Spinal cord (tissue), 10 donors: ENCODE results near the gene PPP1R3F. TPM values are rescaled to one million over a fixed set of nuclear protein-coding genes. Genes with fewer than 3 reads are reported as not detected.
"Not testable (repeated sequence)": the region's sequence is repeated elsewhere in the genome, so short reads cannot be mapped to it uniquely, and the experiment has no call there.

Source experiments
- DNase-seq, 6 donors: peaks; one replicate each; pipeline versions ENCODE4 v3.0.0 to v3.0.0-alpha.2; 2013 to 2015; ENCODE audit warnings: low spot score in 6 of 6, low read depth in 4 of 6
- H3K27ac ChIP-seq: one replicate; pipeline ENCODE4 v1.5.1; 2013; ENCODE audit warnings: low read depth, low read length, control low read depth
- H3K27me3 ChIP-seq: one replicate; pipeline ENCODE4 v1.6.1; 2013; ENCODE audit warnings: low read length; ENCODE audit not compliant: control insufficient read depth, insufficient read depth
- H3K36me3 ChIP-seq: one replicate; pipeline ENCODE4 v1.6.1; 2013; ENCODE audit warnings: low read length; ENCODE audit not compliant: control insufficient read depth, insufficient read depth
- H3K4me1 ChIP-seq: one replicate; pipeline ENCODE4 v1.6.1; 2013; ENCODE audit warnings: low read length; ENCODE audit not compliant: control insufficient read depth, insufficient read depth
- H3K4me3 ChIP-seq: one replicate; pipeline ENCODE4 v1.5.1; 2013; ENCODE audit warnings: low read depth, low read length, control low read depth
- H3K9me3 ChIP-seq: one replicate; pipeline ENCODE4 v1.6.1; 2013; ENCODE audit warnings: low read length; ENCODE audit not compliant: control insufficient read depth, insufficient read depth
- WGBS: methylation state at CpG from one replicate; pipeline ENCODE4 v1.1.5; 2013; ENCODE audit warnings: missing lambda C conversion rate; ENCODE audit not compliant: insufficient coverage; 5-methylcytosine and 5-hydroxymethylcytosine counted together
- polyA plus RNA-seq, 2 donors: library from polyadenylated mRNA; unstranded; fragments of 120-200 nt; gene quantifications; one replicate each; pipeline ENCODE4 v1.2.1, GENCODE V29; 2013; ENCODE audit not compliant: insufficient read length in 2 of 2
- total RNA-seq, 2 donors: library from RNA; depleted of rRNA in 1 of 2; stranded (reverse); fragments of 120-200 nt in 1 of 2; fragments of >200 nt in 1 of 2; gene quantifications; one replicate each; pipeline versions ENCODE4 v1.2.3 to v1.2.4, GENCODE V29; 2013 to 2014
- donor health status: healthy.

Gene PPP1R3F
- total and polyA plus RNA-seq, 4 donors = 13.3 to 25.1 (median 18.8) TPM

DNA sequence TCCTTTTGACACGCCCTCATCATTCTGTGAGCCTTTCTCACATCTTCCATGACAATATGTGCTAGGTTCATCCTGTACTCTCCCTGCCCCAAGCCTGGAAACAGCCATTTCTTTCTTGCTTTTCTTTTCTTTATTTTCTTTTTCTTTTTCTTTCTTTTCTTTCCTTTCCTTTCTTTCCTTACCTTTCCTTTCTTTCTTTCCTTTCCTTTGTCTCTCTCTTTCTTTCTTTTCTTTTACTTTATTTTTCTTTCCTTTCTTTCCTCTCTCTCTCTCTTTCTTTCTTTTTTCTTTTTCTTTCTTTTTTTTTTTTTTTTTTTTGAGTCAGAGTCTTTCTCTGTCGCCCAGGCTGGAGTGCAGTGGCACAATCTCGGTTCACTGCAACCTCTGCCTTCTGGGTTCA is 14.6 kb downstream of the PPP1R3F start:
- H3K9me3 ChIP-seq = no peaks in the 10 kb centered on the region
- H3K36me3 ChIP-seq = peaks cover 17% of the 10 kb centered on the region
- H3K27ac ChIP-seq = no peak overlapping the region
- no peaks in the 10 kb centered on the region for H3K27me3 ChIP-seq
- no peak for DNase-seq
- H3K4me3 ChIP-seq = no peak overlapping the region
- 78% methylated on average over 3 of the region's 3 CpGs for WGBS
- H3K4me1 ChIP-seq = peaks cover 3% of the 10 kb centered on the region

DNA sequence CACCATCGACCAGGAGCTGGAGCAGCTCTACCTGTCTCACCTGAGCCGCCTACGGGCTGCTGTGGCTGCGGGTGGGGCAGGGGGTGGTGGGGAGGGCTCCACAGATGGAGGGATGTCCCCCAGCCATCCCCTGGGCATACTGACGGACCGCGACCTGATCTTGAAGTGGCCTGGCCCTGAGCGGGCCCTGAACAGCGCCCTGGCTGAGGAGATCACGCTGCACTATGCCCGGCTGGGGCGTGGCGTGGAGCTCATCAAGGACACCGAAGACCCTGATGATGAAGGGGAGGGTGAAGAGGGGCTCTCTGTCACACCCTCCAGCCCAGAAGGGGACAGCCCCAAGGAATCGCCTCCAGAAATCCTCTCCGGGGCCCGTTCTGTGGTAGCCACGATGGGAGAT is 16.5 kb downstream of the PPP1R3F start:
- peaks cover 3% of the 10 kb centered on the region for H3K4me1 ChIP-seq
- no peak for DNase-seq
- no peaks in the 10 kb centered on the region for H3K27me3 ChIP-seq
- WGBS = 84% methylated on average over 16 of the region's 18 CpGs
- H3K4me3 ChIP-seq = no peak overlapping the region
- H3K27ac ChIP-seq = no peak overlapping the region
- no peaks in the 10 kb centered on the region for H3K9me3 ChIP-seq
- peaks cover 17% of the 10 kb centered on the region for H3K36me3 ChIP-seq

DNA sequence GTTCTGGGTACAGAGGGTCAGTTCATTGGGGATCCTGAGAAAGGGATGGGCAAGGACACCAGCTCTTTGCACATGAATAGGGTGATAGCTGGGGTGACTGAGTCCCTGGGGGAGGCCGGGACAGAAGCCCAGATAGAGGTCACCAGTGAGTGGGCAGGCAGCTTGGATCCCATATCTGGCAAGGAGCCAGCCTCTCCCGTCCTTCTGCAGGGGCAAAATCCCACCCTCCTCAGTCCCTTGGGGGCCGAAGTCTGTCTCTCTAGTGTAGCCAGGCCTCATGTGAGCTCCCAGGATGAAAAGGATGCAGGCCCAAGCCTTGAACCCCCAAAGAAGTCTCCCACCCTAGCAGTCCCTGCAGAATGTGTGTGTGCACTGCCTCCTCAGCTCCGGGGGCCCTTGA is 17.0 kb downstream of the PPP1R3F start:
- H3K9me3 ChIP-seq = no peaks in the 10 kb centered on the region
- 63% methylated on average over 4 of the region's 4 CpGs for WGBS
- peaks cover 17% of the 10 kb centered on the region for H3K36me3 ChIP-seq
- H3K4me1 ChIP-seq = peaks cover 3% of the 10 kb centered on the region
- H3K27ac ChIP-seq = no peak overlapping the region
- DNase-seq = no peak
- no peaks in the 10 kb centered on the region for H3K27me3 ChIP-seq
- no peak overlapping the region for H3K4me3 ChIP-seq

DNA sequence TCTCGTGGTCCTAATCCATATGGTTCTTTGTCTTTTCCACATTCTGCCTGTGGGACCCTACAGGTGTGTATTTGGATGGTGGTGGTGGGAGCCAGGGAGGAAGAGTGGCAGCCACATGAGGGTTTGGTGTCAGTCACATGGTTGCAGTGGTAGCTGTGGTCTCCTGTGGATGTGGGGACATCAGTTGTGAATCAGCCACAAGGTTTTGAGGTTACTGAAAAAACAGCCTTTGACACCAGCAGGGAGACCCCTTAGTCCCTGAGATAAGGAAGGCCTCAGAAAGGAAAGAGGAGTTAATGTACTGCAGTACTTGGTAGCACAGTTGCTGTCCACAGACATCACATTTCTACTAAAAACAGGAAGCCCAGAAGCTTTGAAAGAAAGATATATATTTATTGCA is 18.1 kb downstream of the PPP1R3F start:
- WGBS = 88% methylated on average over 1 of the region's 1 CpG
- Histone ChIP-seq H3K4me3 (no peak overlapping the region), H3K27ac (no peak overlapping the region), H3K9me3 (peaks cover 1% of the 10 kb centered on the region), H3K27me3 (no peaks in the 10 kb centered on the region), H3K36me3 (peaks cover 14% of the 10 kb centered on the region), H3K4me1 (peaks cover 8% of the 10 kb centered on the region)
- no peak for DNase-seq

DNA sequence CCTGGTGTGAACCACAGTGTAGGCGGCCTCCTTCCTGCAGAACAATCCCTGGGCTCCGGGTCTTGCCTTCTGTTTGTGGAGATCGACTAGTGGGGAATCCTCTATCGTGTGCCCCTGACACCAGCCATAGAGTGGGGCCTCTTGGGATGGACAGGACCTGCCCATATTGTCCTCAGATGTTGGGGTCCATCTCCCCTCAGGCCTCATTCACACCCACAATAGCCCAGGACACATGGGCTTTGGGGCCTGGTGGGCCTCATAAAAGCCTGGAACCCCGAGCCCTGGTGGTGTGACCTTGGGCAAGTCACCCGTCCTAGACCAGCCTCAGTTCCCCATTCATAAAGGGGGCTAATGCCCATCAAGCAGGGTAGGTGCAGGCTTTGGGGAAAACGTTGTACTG is 20.6 kb downstream of the PPP1R3F start:
- 56% methylated on average over 5 of the region's 7 CpGs for WGBS
- no peak for DNase-seq

DNA sequence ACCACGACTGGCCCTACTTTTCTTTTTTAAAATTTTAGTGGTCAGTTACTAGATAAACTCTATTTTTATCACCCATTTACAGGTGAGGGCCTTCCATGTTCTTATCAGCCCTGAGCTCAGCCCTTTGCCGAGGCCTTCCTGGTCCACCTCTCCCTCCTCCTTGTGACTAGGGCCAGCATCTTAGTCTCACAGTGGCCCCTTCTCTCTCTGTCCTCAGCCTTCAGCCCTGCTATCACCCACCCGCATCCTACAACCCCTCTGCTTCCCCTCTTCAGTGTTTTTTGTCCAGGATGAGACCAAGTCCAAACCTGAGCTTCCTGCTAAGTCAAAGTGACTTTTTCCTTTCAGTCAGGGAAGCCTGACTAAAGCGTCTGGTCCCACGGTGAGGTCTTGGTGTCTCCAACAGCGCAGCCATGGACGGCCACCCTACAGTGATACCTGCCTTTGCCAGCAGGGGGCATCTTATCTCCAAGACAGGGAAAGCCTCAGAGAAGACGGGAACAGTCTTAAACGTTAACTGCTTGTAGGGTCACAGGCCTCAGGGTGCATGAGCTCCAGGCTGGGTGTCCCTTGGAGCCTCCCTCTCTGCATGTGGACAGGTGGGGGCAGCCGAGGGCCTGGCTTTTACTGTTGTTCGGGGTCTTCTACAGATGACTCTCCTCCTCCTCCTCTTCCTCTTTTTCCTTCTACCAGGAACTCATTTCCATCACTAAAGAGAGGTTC is 22.2 kb downstream of the PPP1R3F start:
- H3K36me3 ChIP-seq = peaks cover 1% of the 10 kb centered on the region
- H3K9me3 ChIP-seq = peaks cover 1% of the 10 kb centered on the region
- no peaks in the 10 kb centered on the region for H3K27me3 ChIP-seq
- peaks cover 7% of the 10 kb centered on the region for H3K4me1 ChIP-seq
- 29% methylated on average over 10 of the region's 11 CpGs for WGBS
- no peak overlapping the region for H3K4me3 ChIP-seq
- peak in 2 of 6 donors; percentile 53 to 68 for DNase-seq
- no peak overlapping the region for H3K27ac ChIP-seq

More for the DNA sequence above, 20.6 kb downstream of the PPP1R3F start:
- Histone ChIP-seq H3K36me3 (peaks cover 14% of the 10 kb centered on the region), H3K27me3 (no peaks in the 10 kb centered on the region), H3K4me1 (peaks cover 7% of the 10 kb centered on the region), H3K27ac (no peak overlapping the region), H3K9me3 (peaks cover 1% of the 10 kb centered on the region), H3K4me3 (no peak overlapping the region)

DNA sequence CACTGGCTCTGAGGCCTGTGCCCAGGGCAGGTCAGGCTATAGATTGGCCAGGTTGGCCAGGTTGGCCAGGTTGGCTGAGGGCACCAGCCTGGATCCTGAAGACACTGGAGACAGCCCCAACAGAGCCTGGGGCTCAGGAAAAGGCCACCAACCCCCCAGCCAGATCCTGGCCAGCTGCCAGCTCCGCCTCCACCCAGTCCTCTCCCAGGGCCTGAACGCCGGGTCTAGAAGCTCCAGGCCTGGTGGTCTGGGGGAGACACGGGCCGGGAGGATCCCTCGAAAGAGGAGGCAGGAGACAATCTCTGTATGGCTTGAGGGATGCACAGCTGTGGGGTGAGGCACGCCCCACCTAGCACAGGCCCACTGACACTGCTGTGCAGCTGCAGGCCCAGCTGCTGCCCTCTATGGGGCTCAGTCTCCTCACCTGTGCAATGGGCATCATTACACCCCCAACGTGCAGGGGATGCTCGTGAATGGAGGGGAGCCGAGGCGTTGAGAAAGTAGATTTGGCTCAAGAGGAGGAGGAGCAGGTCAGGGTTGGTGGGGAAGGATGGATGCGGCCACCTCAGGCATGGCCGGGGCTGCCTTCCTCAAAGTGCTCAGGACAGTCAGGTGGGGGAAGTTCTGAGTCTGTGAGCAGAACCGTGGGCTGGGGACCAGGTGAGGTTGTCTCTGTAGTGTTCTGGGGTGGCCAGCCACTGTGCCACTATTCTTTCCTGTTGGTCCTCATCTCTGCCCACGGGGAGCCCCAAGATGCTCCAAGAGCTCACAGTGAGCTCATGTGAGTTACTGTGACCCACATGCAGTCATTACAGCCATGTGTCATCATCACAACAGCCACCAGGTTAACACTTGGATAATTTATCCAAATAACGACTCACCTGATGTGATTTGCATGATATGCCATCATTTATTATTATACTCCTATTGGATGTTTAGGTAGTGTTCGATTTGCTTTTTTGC is 23.1 kb downstream of the PPP1R3F start:
- 82% methylated on average over 9 of the region's 17 CpGs for WGBS
- no peak for DNase-seq
- no peak overlapping the region for H3K27ac ChIP-seq
- no peaks in the 10 kb centered on the region for H3K27me3 ChIP-seq
- no peaks in the 10 kb centered on the region for H3K36me3 ChIP-seq
- peaks cover 1% of the 10 kb centered on the region for H3K9me3 ChIP-seq
- H3K4me3 ChIP-seq = no peak overlapping the region
- peaks cover 7% of the 10 kb centered on the region for H3K4me1 ChIP-seq

DNA sequence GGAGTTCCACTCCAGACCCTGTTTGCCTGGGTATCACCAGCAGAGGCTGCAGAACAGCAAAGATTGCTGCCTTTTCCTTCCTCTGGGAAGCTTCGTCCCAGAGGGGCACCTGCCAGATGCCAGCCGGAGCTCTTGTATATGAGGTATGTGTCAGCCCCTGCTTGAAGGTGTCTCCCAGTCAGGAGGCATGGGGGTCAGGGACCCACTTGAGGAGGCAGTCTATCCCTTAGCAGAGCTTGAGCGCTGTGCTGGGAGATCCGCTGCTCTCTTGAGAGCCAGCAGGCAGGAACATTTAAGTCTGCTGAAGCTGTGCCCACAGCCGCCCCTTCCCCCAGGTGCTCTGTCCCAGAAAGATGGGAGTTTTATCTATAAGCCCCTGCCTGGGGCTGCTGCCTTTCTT is 29.7 kb downstream of the PPP1R3F start:
- DNase-seq, H3K9me3 ChIP-seq, H3K4me1 ChIP-seq, H3K36me3 ChIP-seq, H3K27ac ChIP-seq, H3K4me3 ChIP-seq, H3K27me3 ChIP-seq: not testable (repeated sequence)
- WGBS = 79% methylated on average over 5 of the region's 5 CpGs

DNA sequence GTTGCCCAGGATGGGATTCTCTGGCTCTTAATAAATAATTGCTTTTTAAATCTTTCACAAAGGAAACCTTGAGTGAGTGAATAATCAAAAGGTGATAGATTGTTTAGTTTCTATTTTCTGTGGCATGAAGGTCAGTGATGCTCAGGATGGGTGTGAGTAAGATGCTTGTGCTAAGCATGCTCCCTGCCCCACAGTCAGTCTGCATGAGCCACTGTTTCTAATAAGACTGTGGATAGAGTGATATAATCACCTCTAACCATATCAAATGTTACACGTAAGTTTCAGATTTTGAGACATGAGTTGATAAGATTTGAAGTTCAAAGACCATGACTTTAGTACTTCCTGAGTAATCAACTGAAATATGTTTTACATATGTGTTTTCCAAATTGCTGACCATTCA is 31.1 kb downstream of the PPP1R3F start:
- DNase-seq = no peak
- Histone ChIP-seq H3K9me3 (no peaks in the 10 kb centered on the region), H3K4me3 (no peak overlapping the region), H3K27me3 (no peaks in the 10 kb centered on the region), H3K4me1 (no peaks in the 10 kb centered on the region), H3K27ac (no peak overlapping the region), H3K36me3 (no peaks in the 10 kb centered on the region)
- no CpG with 5 or more reads among the region's 1 CpG for WGBS
